Upper lobe of right lung (tissue), 1 donor: ENCODE measurements around the gene CYLD. TPM values are rescaled to one million over a fixed set of nuclear protein-coding genes. Genes with fewer than 3 reads are reported as not detected.

ENCODE experiments used
- ATAC-seq: fragments of 200-7000 bp; cut with Tn5 transposase; one replicate; pipeline ENCODE4 v1.9.1; 2020; ENCODE audit warnings: mild to moderate bottlenecking, moderate library complexity
- DNase-seq: peaks from one replicate; pipeline ENCODE4 v3.0.0-alpha.2; 2020
- H3K27ac ChIP-seq: fragments of 200-600 bp; one replicate; pipeline ENCODE4 v1.8.0; 2022
- H3K27me3 ChIP-seq: fragments of 200-600 bp; one replicate; pipeline ENCODE4 v1.8.0; 2022; ENCODE audit warnings: mild to moderate bottlenecking
- H3K36me3 ChIP-seq: fragments of 200-600 bp; one replicate; pipeline ENCODE4 v1.8.0; 2022
- H3K4me1 ChIP-seq: fragments of 200-600 bp; one replicate; pipeline ENCODE4 v1.8.0; 2022
- H3K4me3 ChIP-seq: fragments of 200-600 bp; one replicate; pipeline ENCODE4 v1.8.0; 2022; ENCODE audit warnings: mild to moderate bottlenecking
- H3K9me3 ChIP-seq: fragments of 200-600 bp; one replicate; pipeline ENCODE4 v1.8.0; 2022
- intact Hi-C: fragments of 100-400 bp; cut with DNase I; formaldehyde crosslinking; loops from one replicate; pipeline ENCODE4 v1.11.0; 2022
- total RNA-seq: library from RNA; stranded (reverse); fragmentation: NEBNext Ultra II Directional; extraction: Animal tissue kit (Norgen Biotek cat#: 25700); gene quantifications from one replicate; pipeline ENCODE4 v1.2.1, GENCODE V29; 2021
- TF ChIP-seq, protein P1 (sequence below): fragments of 200-600 bp; IDR thresholded peaks from one replicate; pipeline ENCODE4 v1.8.0; 2022; ENCODE audit warnings: antibody characterized with exemption
- donor health status: DM: no; HTN: yes; CAD: no; lungs with severe emphysema.

CYLD gene
- total RNA-seq, 1 donor from 2014 or later: 48.3 TPM

DNA sequence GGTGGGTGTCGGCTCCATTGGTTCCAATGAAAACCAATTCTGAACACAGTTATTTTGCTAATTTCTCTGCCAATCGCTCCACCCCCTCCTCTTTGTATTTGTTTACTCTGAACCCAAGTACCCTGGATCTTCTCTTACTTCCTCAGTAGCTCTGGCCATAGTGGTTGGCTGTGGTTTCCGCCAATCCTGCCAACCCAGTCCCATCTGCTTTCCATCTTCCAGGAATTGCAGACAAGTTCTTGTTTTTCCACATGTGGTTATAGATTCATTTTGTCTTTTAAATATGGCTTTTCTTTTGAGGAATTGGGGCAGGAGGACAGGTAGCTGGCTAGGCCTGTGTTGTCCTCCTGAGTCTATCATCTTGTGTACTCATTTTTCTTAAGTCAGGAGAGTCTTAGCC is 92.0 kb downstream of the CYLD start:
- Histone ChIP-seq H3K27ac (no peak overlapping the region), H3K4me1 (no peaks in the 10 kb centered on the region), H3K4me3 (no peak overlapping the region), H3K36me3 (no peaks in the 10 kb centered on the region), H3K27me3 (no peaks in the 10 kb centered on the region), H3K9me3 (no peaks in the 10 kb centered on the region)
- ATAC-seq (no peak), DNase-seq (no peak)
- intact Hi-C loops: no loop called here
- TF ChIP-seq, protein P1, sequence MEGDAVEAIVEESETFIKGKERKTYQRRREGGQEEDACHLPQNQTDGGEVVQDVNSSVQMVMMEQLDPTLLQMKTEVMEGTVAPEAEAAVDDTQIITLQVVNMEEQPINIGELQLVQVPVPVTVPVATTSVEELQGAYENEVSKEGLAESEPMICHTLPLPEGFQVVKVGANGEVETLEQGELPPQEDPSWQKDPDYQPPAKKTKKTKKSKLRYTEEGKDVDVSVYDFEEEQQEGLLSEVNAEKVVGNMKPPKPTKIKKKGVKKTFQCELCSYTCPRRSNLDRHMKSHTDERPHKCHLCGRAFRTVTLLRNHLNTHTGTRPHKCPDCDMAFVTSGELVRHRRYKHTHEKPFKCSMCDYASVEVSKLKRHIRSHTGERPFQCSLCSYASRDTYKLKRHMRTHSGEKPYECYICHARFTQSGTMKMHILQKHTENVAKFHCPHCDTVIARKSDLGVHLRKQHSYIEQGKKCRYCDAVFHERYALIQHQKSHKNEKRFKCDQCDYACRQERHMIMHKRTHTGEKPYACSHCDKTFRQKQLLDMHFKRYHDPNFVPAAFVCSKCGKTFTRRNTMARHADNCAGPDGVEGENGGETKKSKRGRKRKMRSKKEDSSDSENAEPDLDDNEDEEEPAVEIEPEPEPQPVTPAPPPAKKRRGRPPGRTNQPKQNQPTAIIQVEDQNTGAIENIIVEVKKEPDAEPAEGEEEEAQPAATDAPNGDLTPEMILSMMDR: no peak

DNA sequence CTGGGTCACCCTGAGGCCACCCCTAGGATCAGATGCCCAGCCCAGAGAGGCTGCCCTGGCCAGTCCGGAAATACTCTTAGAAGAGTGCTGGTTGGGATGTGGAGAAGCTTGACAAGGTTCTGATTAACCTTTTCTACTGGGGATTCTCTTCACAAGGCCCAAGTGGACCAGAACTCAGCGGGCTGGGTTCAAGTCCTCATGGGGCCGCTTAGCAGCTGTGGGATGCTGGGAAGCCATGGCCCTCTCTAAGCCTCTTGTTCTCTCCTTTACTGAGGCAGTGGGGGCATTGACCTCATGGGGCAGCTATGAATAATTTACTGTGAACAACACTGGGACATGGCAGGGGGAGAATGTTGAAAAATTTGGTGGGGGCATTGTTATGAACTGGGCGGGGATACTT is 92.8 kb downstream of the CYLD start:
- no peak for ATAC-seq
- intact Hi-C loops: no loop called here

DNA sequence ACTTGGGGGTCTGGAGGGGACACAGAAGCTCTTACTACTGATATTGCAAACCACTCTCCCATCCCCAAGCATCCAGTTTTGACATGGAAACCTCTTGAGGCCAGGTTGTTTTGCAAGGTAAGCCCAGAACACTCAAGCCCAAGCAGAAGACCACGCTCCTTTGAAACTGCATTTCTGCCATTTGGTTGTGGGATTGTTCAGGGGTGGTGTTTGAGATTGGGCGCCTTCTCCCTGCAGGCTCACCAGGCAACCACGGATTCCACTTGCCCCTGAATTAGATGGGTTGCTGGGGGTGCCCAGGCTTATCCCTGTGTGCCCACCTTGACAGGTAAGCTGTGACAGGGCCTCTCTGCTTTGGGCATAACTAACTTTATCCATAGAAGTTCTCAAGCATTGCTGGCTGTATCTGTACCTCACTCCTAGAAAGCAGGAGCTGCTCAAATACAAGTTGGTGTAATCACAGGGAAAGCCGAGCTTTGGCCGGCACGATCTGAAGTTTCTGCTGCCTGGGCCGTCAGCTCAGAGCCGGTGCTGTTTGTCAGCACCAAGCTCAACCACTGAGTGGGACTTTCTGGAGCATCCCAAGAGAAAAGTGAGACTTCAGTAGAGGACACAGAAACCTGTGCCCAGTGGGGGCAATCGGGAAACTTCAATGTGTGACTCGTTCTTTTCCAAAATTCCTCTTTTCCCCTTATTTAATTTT is 93.6 kb downstream of the CYLD start:
- Histone ChIP-seq H3K9me3 (no peaks in the 10 kb centered on the region), H3K4me1 (no peaks in the 10 kb centered on the region), H3K27ac (no peak overlapping the region), H3K4me3 (no peak overlapping the region), H3K27me3 (no peaks in the 10 kb centered on the region), H3K36me3 (no peaks in the 10 kb centered on the region)
- TF ChIP-seq, protein P1: no peak
- intact Hi-C loops: no loop called here
- ATAC-seq: no peak
- DNase-seq: no peak

More for the DNA sequence above, 92.8 kb downstream of the CYLD start:
- H3K9me3 ChIP-seq: no peaks in the 10 kb centered on the region
- TF ChIP-seq, protein P1: no peak
- no peak overlapping the region for H3K4me3 ChIP-seq
- DNase-seq: no peak
- H3K27me3 ChIP-seq: no peaks in the 10 kb centered on the region
- H3K4me1 ChIP-seq: no peaks in the 10 kb centered on the region
- H3K27ac ChIP-seq: no peak overlapping the region
- no peaks in the 10 kb centered on the region for H3K36me3 ChIP-seq

DNA sequence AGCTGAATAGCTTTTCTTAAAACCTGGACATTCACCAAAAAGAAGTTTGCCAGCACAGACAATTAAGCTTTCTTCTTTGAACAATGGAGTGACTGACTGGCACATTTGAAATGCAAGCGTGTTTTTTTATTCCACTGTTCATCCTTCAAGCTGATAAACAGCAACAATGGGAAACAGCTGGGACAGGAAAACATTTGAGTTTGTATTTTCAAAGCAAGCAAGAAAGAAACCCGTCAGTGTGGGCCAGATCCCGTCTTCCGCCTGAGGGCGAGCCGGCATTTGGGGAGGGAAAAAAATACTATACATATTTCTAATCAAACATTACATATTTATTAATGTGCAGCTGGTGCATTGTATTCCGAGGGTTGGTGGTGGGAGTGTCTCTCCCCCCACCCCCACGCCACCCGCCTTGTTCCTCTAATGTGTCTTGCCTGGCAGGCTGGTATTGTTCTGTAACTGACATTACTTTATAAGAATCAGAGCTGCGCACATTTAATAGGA is 94.3 kb downstream of the CYLD start:
- intact Hi-C loops: no loop called here
- no peak for DNase-seq
- Histone ChIP-seq H3K36me3 (no peaks in the 10 kb centered on the region), H3K9me3 (no peaks in the 10 kb centered on the region), H3K4me1 (no peaks in the 10 kb centered on the region), H3K27me3 (peaks cover under 1% of the 10 kb centered on the region), H3K4me3 (no peak overlapping the region), H3K27ac (no peak overlapping the region)
- TF ChIP-seq, protein P1: no peak
- ATAC-seq: no peak

DNA sequence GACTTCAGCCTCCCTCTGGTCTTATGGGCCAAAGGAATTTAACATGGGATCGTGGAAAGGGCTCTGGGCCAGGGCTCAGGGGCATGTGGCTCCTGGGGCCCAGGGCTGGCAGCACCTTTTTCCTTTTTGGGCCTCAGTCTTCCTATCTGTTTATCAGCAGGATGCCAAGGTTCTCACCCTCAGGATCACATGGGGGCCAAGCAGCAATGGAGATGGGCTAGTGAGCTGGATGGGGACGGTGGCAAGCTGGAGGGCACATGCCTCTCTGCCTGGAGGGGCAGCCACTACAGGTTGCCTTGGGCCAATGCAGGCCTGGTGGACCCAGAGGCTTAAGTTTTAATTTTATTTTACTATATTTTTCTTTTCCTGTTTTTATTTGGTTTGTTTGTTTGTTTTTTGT is 95.4 kb downstream of the CYLD start:
- ATAC-seq: no peak
- no peak for DNase-seq
- no peaks in the 10 kb centered on the region for H3K36me3 ChIP-seq
- no peak overlapping the region for H3K27ac ChIP-seq
- TF ChIP-seq, protein P1: no peak
- intact Hi-C loops: no loop called here
- H3K9me3 ChIP-seq: no peaks in the 10 kb centered on the region
- H3K4me3 ChIP-seq: no peak overlapping the region
- H3K27me3 ChIP-seq: peaks cover 8% of the 10 kb centered on the region
- peaks cover 3% of the 10 kb centered on the region for H3K4me1 ChIP-seq

DNA sequence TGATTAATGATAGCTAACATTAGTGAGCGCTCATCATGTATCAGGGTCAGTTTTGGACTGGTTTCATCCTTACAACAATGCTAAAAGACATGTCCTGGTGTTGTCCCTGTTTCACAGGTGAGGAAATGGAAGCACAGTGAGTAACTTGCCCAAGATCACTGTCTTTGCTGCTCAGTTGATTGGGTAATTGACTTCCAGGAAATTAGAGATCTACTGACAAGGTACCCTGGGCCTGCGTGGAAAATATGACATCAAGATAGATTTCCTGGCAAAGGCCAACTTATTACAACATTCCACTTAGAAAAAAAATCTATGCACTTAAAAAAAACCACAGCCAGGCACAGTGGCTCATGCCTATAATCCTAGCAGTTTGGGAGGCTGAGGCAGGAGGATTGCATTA is 96.3 kb downstream of the CYLD start:
- ATAC-seq: no peak
- DNase-seq: no peak
- Histone ChIP-seq H3K27me3 (peaks cover 8% of the 10 kb centered on the region), H3K4me3 (no peak overlapping the region), H3K36me3 (no peaks in the 10 kb centered on the region), H3K4me1 (peaks cover 3% of the 10 kb centered on the region), H3K27ac (no peak overlapping the region), H3K9me3 (no peaks in the 10 kb centered on the region)
- intact Hi-C loops: no loop called here
- TF ChIP-seq, protein P1: no peak
